GM12873 (cell line): ENCODE measurements around the gene LCN1.

ENCODE experiments used
- TF ChIP-seq, protein P1 (sequence below): IDR thresholded peaks from 2 replicates; pipeline ENCODE4 v1.5.1; 2012; ENCODE audit warnings: low read depth, mild to moderate bottlenecking, moderate library complexity, low read length, control low read depth; ENCODE audit not compliant: insufficient read depth; ENCODE audit errors: missing control alignments

The LCN1 gene

DNA sequence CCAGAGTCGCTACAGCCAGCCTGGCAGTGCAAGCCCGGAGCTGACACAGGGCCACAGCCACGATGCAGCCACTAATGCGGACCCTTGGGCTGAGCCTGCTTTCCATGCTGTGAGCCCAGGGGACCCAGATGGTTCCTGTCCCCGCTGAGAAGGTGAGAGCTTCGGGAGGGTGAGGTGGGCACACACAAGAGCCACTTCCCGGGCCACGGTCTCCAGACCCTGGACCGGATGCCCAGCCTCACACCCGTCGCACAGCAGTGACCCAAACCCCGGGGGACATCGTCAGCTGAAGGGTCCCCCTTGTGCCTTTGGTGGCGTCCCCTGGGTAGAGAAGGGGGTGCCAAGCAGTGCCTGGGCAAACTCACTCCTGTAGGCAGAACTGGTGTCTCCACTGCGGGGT, 53.7 kb downstream of the LCN1 start:
- TF ChIP-seq, protein P1, sequence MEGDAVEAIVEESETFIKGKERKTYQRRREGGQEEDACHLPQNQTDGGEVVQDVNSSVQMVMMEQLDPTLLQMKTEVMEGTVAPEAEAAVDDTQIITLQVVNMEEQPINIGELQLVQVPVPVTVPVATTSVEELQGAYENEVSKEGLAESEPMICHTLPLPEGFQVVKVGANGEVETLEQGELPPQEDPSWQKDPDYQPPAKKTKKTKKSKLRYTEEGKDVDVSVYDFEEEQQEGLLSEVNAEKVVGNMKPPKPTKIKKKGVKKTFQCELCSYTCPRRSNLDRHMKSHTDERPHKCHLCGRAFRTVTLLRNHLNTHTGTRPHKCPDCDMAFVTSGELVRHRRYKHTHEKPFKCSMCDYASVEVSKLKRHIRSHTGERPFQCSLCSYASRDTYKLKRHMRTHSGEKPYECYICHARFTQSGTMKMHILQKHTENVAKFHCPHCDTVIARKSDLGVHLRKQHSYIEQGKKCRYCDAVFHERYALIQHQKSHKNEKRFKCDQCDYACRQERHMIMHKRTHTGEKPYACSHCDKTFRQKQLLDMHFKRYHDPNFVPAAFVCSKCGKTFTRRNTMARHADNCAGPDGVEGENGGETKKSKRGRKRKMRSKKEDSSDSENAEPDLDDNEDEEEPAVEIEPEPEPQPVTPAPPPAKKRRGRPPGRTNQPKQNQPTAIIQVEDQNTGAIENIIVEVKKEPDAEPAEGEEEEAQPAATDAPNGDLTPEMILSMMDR = no peak
